Measurements from ENCODE around the gene CWC25. TPM values are rescaled to one million over a fixed set of nuclear protein-coding genes. Genes with fewer than 3 reads are reported as not detected.

The CWC25 gene
- total and polyA plus RNA-seq, 2 of the 13 experiments (the other 11 are each of a cell fraction or from before 2014, with no cell fraction given), result 15.6 to 22.7 TPM

DNA sequence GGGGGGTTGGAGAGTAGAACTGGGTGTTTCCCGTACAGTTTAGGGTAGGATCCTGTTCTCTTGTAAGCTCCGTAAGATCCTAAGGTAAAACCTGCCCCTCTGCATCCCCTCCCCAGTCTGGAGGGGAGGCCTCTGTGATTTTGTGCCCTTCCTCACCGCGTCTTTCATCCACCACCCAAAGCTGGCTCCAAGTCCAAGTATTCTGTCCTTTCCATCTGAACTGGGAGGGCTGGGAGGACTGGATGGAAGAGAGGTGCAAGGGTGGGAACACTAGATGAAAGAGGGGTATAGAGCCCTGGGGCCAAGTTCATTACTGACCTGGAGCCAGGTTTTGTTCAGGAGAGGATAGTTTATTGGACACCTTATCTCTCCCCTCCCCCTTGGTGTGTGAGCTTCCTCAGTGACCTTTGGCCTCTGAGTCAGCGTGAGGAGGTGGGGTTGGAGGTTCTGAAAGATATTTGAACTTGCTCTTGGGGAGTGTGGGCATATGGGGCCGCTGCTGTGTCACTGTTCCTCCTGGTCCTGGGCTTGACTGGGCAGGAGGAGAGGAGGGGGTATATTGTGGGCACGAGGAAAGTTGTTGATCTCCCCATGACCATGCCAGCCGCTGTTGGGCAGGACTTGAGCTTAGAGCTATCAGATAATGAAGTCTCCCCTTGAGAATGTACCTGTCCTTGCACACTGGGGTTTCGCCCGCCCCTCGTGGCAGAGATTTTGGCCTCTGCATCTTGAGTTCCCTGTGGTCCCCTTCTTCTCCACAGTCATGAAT is 46.3 kb upstream of the CWC25 start (continued):
- TF ChIP-seq MIXL1 (CRISPR knock-in tag; IDR thresholded peaks at IDR 0.05) (no peak), HNF4G (IDR thresholded peaks at IDR 0.05; ENCODE audit: borderline replicate concordance, low read depth, low read length) (peak; percentile 98), HNF4G (CRISPR knock-in tag; IDR thresholded peaks at IDR 0.05; ENCODE audit: borderline replicate concordance, low read depth) (peak; percentile 95), CEBPZ (IDR thresholded peaks at IDR 0.05; ENCODE audit: low read length) (0 out of 2 replicates have a peak, but pooled peaks have one; percentile 27), SALL1 (CRISPR knock-in tag; IDR thresholded peaks at IDR 0.05) (peak; percentile 85), ZNF746 (CRISPR knock-in tag; IDR thresholded peaks at IDR 0.05) (peak; percentile 90), ZNF552 (CRISPR knock-in tag; IDR thresholded peaks at IDR 0.05; ENCODE audit: borderline replicate concordance) (no peak), EED (CRISPR knock-in tag; IDR thresholded peaks at IDR 0.05) (no peak), ATRX (CRISPR knock-in tag; IDR thresholded peaks at IDR 0.05; ENCODE audit: borderline replicate concordance) (no peak), HOXD1 (CRISPR knock-in tag; IDR thresholded peaks at IDR 0.05) (no peak), GTF3A (CRISPR knock-in tag; conservative IDR thresholded peaks at IDR 0.05) (no peak), ZNF713 (CRISPR knock-in tag; IDR thresholded peaks at IDR 0.05) (no peak), RBAK (CRISPR knock-in tag; IDR thresholded peaks at IDR 0.05) (no peak), ARID2 (CRISPR knock-in tag; IDR thresholded peaks at IDR 0.05; ENCODE audit: borderline replicate concordance) (peak; percentile 75; the same call in 1 of the 2 replicates), ZNF205 (CRISPR knock-in tag; IDR thresholded peaks at IDR 0.05) (0 out of 2 replicates have a peak, but pooled peaks have one; percentile 66), SETDB1 (CRISPR knock-in tag; IDR thresholded peaks at IDR 0.05; ENCODE audit: borderline replicate concordance) (0 out of 2 replicates have a peak, but pooled peaks have one; percentile 14)
- TF ChIP-seq, protein P1, sequence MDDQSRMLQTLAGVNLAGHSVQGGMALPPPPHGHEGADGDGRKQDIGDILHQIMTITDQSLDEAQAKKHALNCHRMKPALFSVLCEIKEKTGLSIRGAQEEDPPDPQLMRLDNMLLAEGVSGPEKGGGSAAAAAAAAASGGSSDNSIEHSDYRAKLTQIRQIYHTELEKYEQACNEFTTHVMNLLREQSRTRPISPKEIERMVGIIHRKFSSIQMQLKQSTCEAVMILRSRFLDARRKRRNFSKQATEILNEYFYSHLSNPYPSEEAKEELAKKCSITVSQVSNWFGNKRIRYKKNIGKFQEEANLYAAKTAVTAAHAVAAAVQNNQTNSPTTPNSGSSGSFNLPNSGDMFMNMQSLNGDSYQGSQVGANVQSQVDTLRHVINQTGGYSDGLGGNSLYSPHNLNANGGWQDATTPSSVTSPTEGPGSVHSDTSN (CRISPR knock-in tag; IDR thresholded peaks at IDR 0.05; ENCODE audit: borderline replicate concordance), result no peak
- TF ChIP-seq, protein P2, sequence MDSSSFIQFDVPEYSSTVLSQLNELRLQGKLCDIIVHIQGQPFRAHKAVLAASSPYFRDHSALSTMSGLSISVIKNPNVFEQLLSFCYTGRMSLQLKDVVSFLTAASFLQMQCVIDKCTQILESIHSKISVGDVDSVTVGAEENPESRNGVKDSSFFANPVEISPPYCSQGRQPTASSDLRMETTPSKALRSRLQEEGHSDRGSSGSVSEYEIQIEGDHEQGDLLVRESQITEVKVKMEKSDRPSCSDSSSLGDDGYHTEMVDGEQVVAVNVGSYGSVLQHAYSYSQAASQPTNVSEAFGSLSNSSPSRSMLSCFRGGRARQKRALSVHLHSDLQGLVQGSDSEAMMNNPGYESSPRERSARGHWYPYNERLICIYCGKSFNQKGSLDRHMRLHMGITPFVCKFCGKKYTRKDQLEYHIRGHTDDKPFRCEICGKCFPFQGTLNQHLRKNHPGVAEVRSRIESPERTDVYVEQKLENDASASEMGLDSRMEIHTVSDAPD (CRISPR knock-in tag; IDR thresholded peaks at IDR 0.05), result 0 out of 2 replicates have a peak, but pooled peaks have one; percentile 22

Measured in HepG2 (cell line).